GM23338 (cell line): Measurements from ENCODE around the gene SRY. TPM values are rescaled to one million over a fixed set of nuclear protein-coding genes. Genes with fewer than 3 reads are reported as not detected.

Experiments used
- ATAC-seq: fragments of 200-7000 bp; cut with Tn5 transposase; 3 replicates; pipeline ENCODE4 v1.9.1; 2020
- DNase-seq: peaks from one replicate; pipeline ENCODE4 v3.0.0-alpha.2; 2015; ENCODE audit warnings: low spot score
- H2AFZ ChIP-seq: fragments of 200-600 bp; sonication (generic); 2 replicates; pipeline ENCODE4 v1.8.0; 2016; ENCODE audit warnings: antibody characterized with exemption, mild to moderate bottlenecking, moderate library complexity
- H3F3A ChIP-seq: fragments of 200-600 bp; sonication (generic); replicated peaks from 2 replicates; pipeline ENCODE4 v1.8.0; 2017; ENCODE audit warnings: antibody characterized with exemption, mixed run types, low read depth
- H3K27ac ChIP-seq: fragments of 200-600 bp; sonication (generic); 2 replicates; pipeline ENCODE4 v1.6.1; 2016; ENCODE audit warnings: low read depth
- H3K27me3 ChIP-seq: fragments of 200-600 bp; sonication (generic); 2 replicates; pipeline ENCODE4 v1.8.0; 2016; ENCODE audit warnings: mild to moderate bottlenecking, mixed run types, moderate library complexity; ENCODE audit not compliant: insufficient read depth
- H3K36me3 ChIP-seq: fragments of 200-600 bp; sonication (generic); 2 replicates; pipeline ENCODE4 v1.8.0; 2016; ENCODE audit warnings: mild to moderate bottlenecking; ENCODE audit not compliant: insufficient read depth
- H3K4me1 ChIP-seq: fragments of 200-600 bp; sonication (generic); 2 replicates; pipeline ENCODE4 v1.8.0; 2016; ENCODE audit warnings: mild to moderate bottlenecking, moderate library complexity; ENCODE audit not compliant: insufficient read depth
- H3K4me2 ChIP-seq: fragments of 200-600 bp; sonication (generic); 2 replicates; pipeline ENCODE4 v1.7.1; 2017; ENCODE audit warnings: mixed run types
- H3K4me3 ChIP-seq: fragments of 200-600 bp; sonication (generic); 2 replicates; pipeline ENCODE4 v1.6.1; 2016; ENCODE audit warnings: mixed run types
- H3K79me2 ChIP-seq: fragments of 200-600 bp; sonication (generic); replicated peaks from 2 replicates; pipeline ENCODE4 v1.8.0; 2017; ENCODE audit warnings: mild to moderate bottlenecking; ENCODE audit not compliant: insufficient read depth
- H3K9me2 ChIP-seq: fragments of 200-600 bp; sonication (generic); 2 replicates; pipeline ENCODE4 v1.8.0; 2017; ENCODE audit not compliant: insufficient read depth
- H4K20me1 ChIP-seq: fragments of 200-600 bp; sonication (generic); replicated peaks from 2 replicates; pipeline ENCODE4 v1.8.0; 2017; ENCODE audit warnings: mild to moderate bottlenecking; ENCODE audit not compliant: insufficient read depth
- H3K27ac Mint-ChIP-seq: 2 replicates; pipeline ENCODE4 v1.8.0; 2020; ENCODE audit warnings: inconsistent platforms, mild to moderate bottlenecking, moderate library complexity, mixed read lengths
- H3K27me3 Mint-ChIP-seq: 3 replicates; pipeline ENCODE4 v1.8.0; 2022; ENCODE audit warnings: low read depth, mild to moderate bottlenecking, moderate library complexity, mixed read lengths, inconsistent platforms; ENCODE audit not compliant: insufficient read depth, poor library complexity
- H3K36me3 Mint-ChIP-seq: 3 replicates; pipeline ENCODE4 v1.8.0; 2021; ENCODE audit warnings: low read depth, mild to moderate bottlenecking, inconsistent platforms, moderate library complexity, mixed read lengths
- H3K4me1 Mint-ChIP-seq: 3 replicates; pipeline ENCODE4 v1.8.0; 2020; ENCODE audit warnings: mild to moderate bottlenecking, inconsistent platforms, mixed read lengths
- H3K4me3 Mint-ChIP-seq: 3 replicates; pipeline ENCODE4 v1.8.0; 2021; ENCODE audit warnings: moderate library complexity, mild to moderate bottlenecking, inconsistent platforms, mixed read lengths
- H3K9me3 Mint-ChIP-seq: 3 replicates; pipeline ENCODE4 v1.8.0; 2020; ENCODE audit warnings: moderate library complexity, mild to moderate bottlenecking, inconsistent platforms, mixed read lengths
- CTCF ChIP-seq, 2 experiments: fragments of 200-600 bp in 1 of 2; sonication (generic) in 1 of 2; conservative IDR thresholded peaks; 2 replicates each; pipeline versions ENCODE4 v1.5.1 to v1.6.1; 2016 to 2017; ENCODE audit warnings: antibody characterized with exemption in 2 of 2, low read depth in 2 of 2, mild to moderate bottlenecking in 2 of 2, moderate library complexity in 1 of 2
- ETS1 ChIP-seq: IDR thresholded peaks from 2 replicates; pipeline ENCODE4 v1.6.1; 2016; ENCODE audit warnings: antibody characterized with exemption
- EZH2 ChIP-seq: fragments of 200-600 bp; sonication (generic); IDR thresholded peaks from one replicate; pipeline ENCODE4 v1.8.0; 2017; ENCODE audit warnings: antibody characterized with exemption, mild to moderate bottlenecking, low read depth; ENCODE audit not compliant: unreplicated experiment
- JUNB ChIP-seq: IDR thresholded peaks from one replicate; pipeline ENCODE4 v1.6.1; 2016; ENCODE audit warnings: antibody characterized with exemption; ENCODE audit not compliant: unreplicated experiment
- NANOG ChIP-seq: IDR thresholded peaks from 2 replicates; pipeline ENCODE4 v1.6.1; 2016; ENCODE audit warnings: antibody characterized with exemption, borderline replicate concordance
- REST ChIP-seq: IDR thresholded peaks from one replicate; pipeline ENCODE4 v1.6.1; 2018; ENCODE audit warnings: antibody characterized with exemption; ENCODE audit not compliant: unreplicated experiment
- STAT1 ChIP-seq: IDR thresholded peaks from one replicate; pipeline ENCODE4 v1.6.1; 2016; ENCODE audit warnings: antibody characterized with exemption; ENCODE audit not compliant: unreplicated experiment
- ZNF114 ChIP-seq: fragments of 250-450 bp; sonication (Bioruptor Pico); IDR thresholded peaks from 2 replicates; pipeline ENCODE4 v1.5.0; 2020; ENCODE audit warnings: mild to moderate bottlenecking, moderate library complexity
- ZNF331 ChIP-seq: fragments of 250-450 bp; sonication (Bioruptor Pico); IDR thresholded peaks from 2 replicates; pipeline ENCODE4 v1.5.0; 2020; ENCODE audit warnings: low read depth, mild to moderate bottlenecking, moderate library complexity
- ZNF462 ChIP-seq: fragments of 250-450 bp; sonication (Bioruptor Pico); IDR thresholded peaks from 2 replicates; pipeline ENCODE4 v1.5.0; 2020; ENCODE audit warnings: mild to moderate bottlenecking, moderate library complexity
- polyA plus RNA-seq: library from polyadenylated mRNA; unstranded; fragments of >200 nt; fragmentation: Nextera tagmentation; extraction: Ambion mirVana; gene quantifications from 2 replicates; pipeline ENCODE4 v1.2.1, GENCODE V29; 2016
- total RNA-seq: library from RNA; depleted of rRNA; stranded (reverse); fragments of >200 nt; shearing (Covaris generic); gene quantifications from 2 replicates; pipeline ENCODE4 v1.2.3, GENCODE V29; 2014

SRY gene
- total and polyA plus RNA-seq, 2 experiments from 2014 or later = 3.2 to 12.3 TPM

- TF ChIP-seq CTCF (conservative IDR thresholded peaks at IDR 0.05; ENCODE audit: low read depth in 2 of 2) = no peak
- TF ChIP-seq EZH2 = no peak
Measured at GRCh38 chrY:2828497-2828896, 41.0 kb upstream of the SRY start (continued).

- no peak overlapping the region for H3K4me3 ChIP-seq
- no peaks in the 10 kb centered on the region for H3K36me3 Mint-ChIP-seq
- ATAC-seq (no peak), DNase-seq (no peak)
- no peak overlapping the region for H3K4me3 Mint-ChIP-seq
- peaks cover 5% of the 10 kb centered on the region for H3K4me1 ChIP-seq
- no peaks in the 10 kb centered on the region for H3K9me2 ChIP-seq
- no peak overlapping the region for H3K4me2 ChIP-seq
- no peaks in the 10 kb centered on the region for H3F3A ChIP-seq
- H3K4me1 Mint-ChIP-seq = peaks cover 5% of the 10 kb centered on the region; the same call in 2 of the 3 replicates
- H3K27ac ChIP-seq = no peak overlapping the region
- no peaks in the 10 kb centered on the region for H3K27me3 ChIP-seq
- H3K9me3 Mint-ChIP-seq = no peaks in the 10 kb centered on the region
- H3K36me3 ChIP-seq = no peaks in the 10 kb centered on the region
- no peaks in the 10 kb centered on the region for H4K20me1 ChIP-seq
- no peaks in the 10 kb centered on the region for H3K27me3 Mint-ChIP-seq
- H3K27ac Mint-ChIP-seq = no peak overlapping the region
- no peaks in the 10 kb centered on the region for H3K79me2 ChIP-seq
- H2AFZ ChIP-seq = no peak overlapping the region
- no peak for TF ChIP-seq ZNF462 (CRISPR knock-in tag)
- no peak for TF ChIP-seq EZH2
- TF ChIP-seq ZNF331 (CRISPR knock-in tag) = no peak
- TF ChIP-seq ZNF114 = no peak
- no peak for TF ChIP-seq NANOG
- TF ChIP-seq ETS1 = no peak
- TF ChIP-seq CTCF (conservative IDR thresholded peaks at IDR 0.05; ENCODE audit: low read depth in 2 of 2) = no peak
- TF ChIP-seq REST = no peak
- TF ChIP-seq STAT1 = no peak
- no peak for TF ChIP-seq JUNB
Measured at GRCh38 chrY:2824471-2824870, 37.0 kb upstream of the SRY start.
